CD14-positive monocyte (primary cell): Measurements from ENCODE around the gene HACL1. TPM values are rescaled to one million over a fixed set of nuclear protein-coding genes. Genes with fewer than 3 reads are reported as not detected.

Experiments
- DNase-seq, 3 donors: peaks; one replicate each; pipeline ENCODE4 v3.0.0-alpha.2; 2011 to 2022
- H2AFZ ChIP-seq: 2 replicates; pipeline ENCODE4 v1.6.0; 2012; ENCODE audit warnings: mild to moderate bottlenecking, low read depth, low read length, inconsistent platforms; ENCODE audit not compliant: insufficient read depth, poor library complexity, severe bottlenecking
- H3K27ac ChIP-seq, 2 donors: 1 replicate in 1 of 2; 2 replicates in 1 of 2; pipeline ENCODE4 v1.5.1; 2012 to 2013; ENCODE audit warnings: low read length in 2 of 2, control low read depth in 1 of 2, inconsistent platforms in 1 of 2, low read depth in 1 of 2, mild to moderate bottlenecking in 1 of 2
- H3K27me3 ChIP-seq, 2 donors: one replicate each; pipeline versions ENCODE4 v1.6.0 to v1.6.1; 2011 to 2013; ENCODE audit warnings: low read length in 2 of 2; ENCODE audit not compliant: control insufficient read depth in 2 of 2, insufficient read depth in 2 of 2
- H3K36me3 ChIP-seq, 2 donors: replicated peaks in 1 of 2; 1 replicate in 1 of 2; 2 replicates in 1 of 2; pipeline versions ENCODE4 v1.5.1 to v1.6.1; 2012 to 2013; ENCODE audit warnings: low read length in 2 of 2, control low read depth in 1 of 2, inconsistent platforms in 1 of 2, mild to moderate bottlenecking in 1 of 2; ENCODE audit not compliant: insufficient read depth in 2 of 2, control insufficient read depth in 1 of 2
- H3K4me1 ChIP-seq, 2 donors: 1 replicate in 1 of 2; 2 replicates in 1 of 2; pipeline versions ENCODE4 v1.5.1 to v1.6.1; 2012 to 2013; ENCODE audit warnings: low read length in 2 of 2, control low read depth in 1 of 2, inconsistent platforms in 1 of 2, mild to moderate bottlenecking in 1 of 2, moderate library complexity in 1 of 2; ENCODE audit not compliant: insufficient read depth in 2 of 2, control insufficient read depth in 1 of 2
- H3K4me2 ChIP-seq: replicated peaks from 2 replicates; pipeline ENCODE3; 2012; ENCODE audit warnings: low read length, moderate library complexity, mild to moderate bottlenecking; ENCODE audit not compliant: poor library complexity, severe bottlenecking; ENCODE audit errors: extremely low read depth
- H3K4me3 ChIP-seq, 3 experiments: fragments of 200-600 bp in 1 of 3; sonication (generic) in 1 of 3; replicated peaks in 1 of 3; 1 replicate in 2 of 3; 2 replicates in 1 of 3; pipeline ENCODE4 v1.5.1; 2011 to 2013; ENCODE audit warnings: low read length in 3 of 3, mild to moderate bottlenecking in 3 of 3, control low read depth in 2 of 3, low read depth in 2 of 3, inconsistent platforms in 1 of 3, moderate library complexity in 1 of 3
- H3K79me2 ChIP-seq: 2 replicates; pipeline ENCODE4 v1.6.0; 2012; ENCODE audit warnings: mild to moderate bottlenecking, control low read depth, inconsistent platforms, low read length, moderate library complexity; ENCODE audit not compliant: insufficient read depth
- H3K9ac ChIP-seq: 2 replicates; pipeline ENCODE4 v1.6.0; 2017; ENCODE audit warnings: low read length, mild to moderate bottlenecking; ENCODE audit not compliant: insufficient read depth, poor library complexity, severe bottlenecking
- H3K9me3 ChIP-seq, 2 donors: replicated peaks in 1 of 2; 1 replicate in 1 of 2; 2 replicates in 1 of 2; pipeline versions ENCODE4 v1.5.1 to v1.6.1; 2012 to 2013; ENCODE audit warnings: low read length in 2 of 2, control low read depth in 1 of 2; ENCODE audit not compliant: control insufficient read depth in 1 of 2, insufficient read depth in 1 of 2
- H4K20me1 ChIP-seq: 2 replicates; pipeline ENCODE4 v1.6.0; 2012; ENCODE audit warnings: mild to moderate bottlenecking, low read length, control low read depth, moderate library complexity; ENCODE audit not compliant: insufficient read depth
- H3K27ac Mint-ChIP-seq, 7 donors: one replicate each; pipeline ENCODE4 v1.8.0; 2020; ENCODE audit warnings: mild to moderate bottlenecking in 7 of 7, mixed read lengths in 7 of 7, moderate library complexity in 6 of 7, inconsistent platforms in 2 of 7
- H3K27me3 Mint-ChIP-seq, 3 donors: one replicate each; pipeline ENCODE4 v1.8.0; 2021 to 2022; ENCODE audit warnings: low read depth in 3 of 3, mild to moderate bottlenecking in 3 of 3, mixed read lengths in 3 of 3, moderate library complexity in 3 of 3, inconsistent platforms in 1 of 3
- H3K36me3 Mint-ChIP-seq, 2 donors: one replicate each; pipeline ENCODE4 v1.8.0; 2020; ENCODE audit warnings: mixed read lengths in 2 of 2, inconsistent platforms in 1 of 2, mild to moderate bottlenecking in 1 of 2
- H3K4me1 Mint-ChIP-seq: one replicate; pipeline ENCODE4 v1.8.0; 2020; ENCODE audit warnings: mild to moderate bottlenecking, mixed read lengths
- H3K4me3 Mint-ChIP-seq, 2 donors: one replicate each; pipeline ENCODE4 v1.8.0; 2020; ENCODE audit warnings: mild to moderate bottlenecking in 2 of 2, mixed read lengths in 2 of 2, moderate library complexity in 1 of 2
- H3K9me3 Mint-ChIP-seq, 7 donors: one replicate each; pipeline ENCODE4 v1.8.0; 2020 to 2022; ENCODE audit warnings: mixed read lengths in 7 of 7, mild to moderate bottlenecking in 6 of 7, moderate library complexity in 6 of 7, inconsistent platforms in 2 of 7
- WGBS: methylation state at CpG from one replicate; pipeline ENCODE4 v1.1.5; 2013; ENCODE audit warnings: missing lambda C conversion rate; ENCODE audit not compliant: insufficient coverage; 5-methylcytosine and 5-hydroxymethylcytosine counted together
- intact Hi-C, 2 donors: fragments of 100-400 bp; cut with micrococcal nuclease; formaldehyde crosslinking; loops; one replicate each; pipeline versions ENCODE4 v1.15.0 to v1.15.1; 2023
- polyA plus RNA-seq, 3 donors: library from polyadenylated mRNA; depleted of rRNA in 1 of 3; unstranded in 2 of 3; stranded (reverse) in 1 of 3; fragments of 300-500 nt in 2 of 3; fragments of >200 nt in 1 of 3; fragmentation: Illumina TruSeq in 2 of 3; gene quantifications; 1 replicate in 2 of 3; 2 replicates in 1 of 3; pipeline ENCODE4 v1.2.3, GENCODE V29; 2012 to 2021
- TF ChIP-seq, protein P1 (sequence below): fragments of 200-600 bp; IDR thresholded peaks from one replicate; pipeline ENCODE4 v1.8.0; 2022; ENCODE audit warnings: antibody characterized with exemption, mild to moderate bottlenecking

HACL1 gene
- polyA plus RNA-seq, 3 donors, result 12.3 to 27.2 (median 22.3) TPM

DNA sequence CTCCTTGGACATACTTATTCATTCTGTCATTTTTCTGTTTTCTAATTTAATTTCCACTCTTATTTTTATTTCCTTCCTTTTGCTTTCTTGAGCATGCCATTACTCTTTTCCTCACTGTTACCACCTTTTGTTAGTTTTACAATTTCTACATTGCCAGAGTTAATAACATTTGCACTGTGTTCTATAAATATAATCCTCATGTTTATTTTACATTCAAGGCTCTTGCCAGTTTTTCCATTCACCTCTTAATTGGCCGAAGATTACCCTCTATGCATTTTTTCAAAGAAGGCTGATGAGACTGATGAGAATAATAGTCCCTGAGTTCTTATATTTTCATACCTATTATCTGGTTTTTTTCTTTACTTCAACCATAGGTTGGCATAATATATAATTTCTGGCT is 10.6 kb upstream of the HACL1 start:
- Histone ChIP-seq H3K36me3 (no peaks in the 10 kb centered on the region), H3K4me3 (no peak overlapping the region), H3K27ac (no peak overlapping the region), H3K4me2 (no peak overlapping the region), H3K9me3 (no peaks in the 10 kb centered on the region), H2AFZ (no peak overlapping the region), H3K27me3 (no peaks in the 10 kb centered on the region), H4K20me1 (no peaks in the 10 kb centered on the region), H3K4me1 (no peaks in the 10 kb centered on the region), H3K79me2 (no peaks in the 10 kb centered on the region), H3K9ac (no peak overlapping the region)
- Mint-ChIP-seq H3K36me3 (no peaks in the 10 kb centered on the region), H3K4me1 (peaks cover 10% of the 10 kb centered on the region), H3K9me3 (peaks cover 0 to 9% (median 0%) of the 10 kb centered on the region in 7 donors), H3K27ac (no peak overlapping the region), H3K27me3 (peaks cover 0 to 4% (median 1%) of the 10 kb centered on the region in 3 donors), H3K4me3 (no peak overlapping the region)
- TF ChIP-seq, protein P1, sequence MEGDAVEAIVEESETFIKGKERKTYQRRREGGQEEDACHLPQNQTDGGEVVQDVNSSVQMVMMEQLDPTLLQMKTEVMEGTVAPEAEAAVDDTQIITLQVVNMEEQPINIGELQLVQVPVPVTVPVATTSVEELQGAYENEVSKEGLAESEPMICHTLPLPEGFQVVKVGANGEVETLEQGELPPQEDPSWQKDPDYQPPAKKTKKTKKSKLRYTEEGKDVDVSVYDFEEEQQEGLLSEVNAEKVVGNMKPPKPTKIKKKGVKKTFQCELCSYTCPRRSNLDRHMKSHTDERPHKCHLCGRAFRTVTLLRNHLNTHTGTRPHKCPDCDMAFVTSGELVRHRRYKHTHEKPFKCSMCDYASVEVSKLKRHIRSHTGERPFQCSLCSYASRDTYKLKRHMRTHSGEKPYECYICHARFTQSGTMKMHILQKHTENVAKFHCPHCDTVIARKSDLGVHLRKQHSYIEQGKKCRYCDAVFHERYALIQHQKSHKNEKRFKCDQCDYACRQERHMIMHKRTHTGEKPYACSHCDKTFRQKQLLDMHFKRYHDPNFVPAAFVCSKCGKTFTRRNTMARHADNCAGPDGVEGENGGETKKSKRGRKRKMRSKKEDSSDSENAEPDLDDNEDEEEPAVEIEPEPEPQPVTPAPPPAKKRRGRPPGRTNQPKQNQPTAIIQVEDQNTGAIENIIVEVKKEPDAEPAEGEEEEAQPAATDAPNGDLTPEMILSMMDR, result no peak
- no CpG with 5 or more reads among the region's 1 CpG for WGBS
- DNase-seq, result no peak
- intact Hi-C loops, result no loop called here

- Histone ChIP-seq H2AFZ (no peak overlapping the region), H3K27ac (no peak overlapping the region), H3K4me1 (no peaks in the 10 kb centered on the region), H4K20me1 (no peaks in the 10 kb centered on the region), H3K36me3 (no peaks in the 10 kb centered on the region), H3K79me2 (no peaks in the 10 kb centered on the region), H3K4me2 (no peak overlapping the region), H3K4me3 (no peak overlapping the region), H3K9me3 (no peaks in the 10 kb centered on the region), H3K9ac (no peak overlapping the region), H3K27me3 (no peaks in the 10 kb centered on the region)
- Mint-ChIP-seq H3K9me3 (peaks cover 0 to 4% (median 0%) of the 10 kb centered on the region in 7 donors), H3K27me3 (peaks cover 0 to 4% (median 1%) of the 10 kb centered on the region in 3 donors), H3K4me3 (no peak overlapping the region), H3K4me1 (peaks cover 10% of the 10 kb centered on the region), H3K27ac (no peak overlapping the region), H3K36me3 (no peaks in the 10 kb centered on the region)
- TF ChIP-seq, protein P1, result no peak
- WGBS, result no CpG with 5 or more reads among the region's 3 CpGs
- no peak for DNase-seq
- intact Hi-C loops, result no loop called here
Observed at GRCh38 chr3:15611018-15611417, 9.6 kb upstream of the HACL1 start.
